ENCODE data around the gene PLXNB3. TPM values are rescaled to one million over a fixed set of nuclear protein-coding genes. Genes with fewer than 3 reads are reported as not detected.

PLXNB3 gene
- total and polyA plus RNA-seq, 8 donors: 4.0 to 28.6 (median 6.2) TPM

GRCh38 chrX:153774576-153775292 lies 10.7 kb downstream of the PLXNB3 start:
- DNase-seq (peak in 2 of 6 donors; percentile 26 to 67), FAIRE-seq (no peak), ATAC-seq (no peak)
- Histone ChIP-seq H3K27ac (no peak overlapping the region), H3K4me3 (no peak overlapping the region), H3K4me1 (no peaks in the 10 kb centered on the region), H3K9me3 (no peaks in the 10 kb centered on the region), H3K36me3 (no peaks in the 10 kb centered on the region), H3K27me3 (no peaks in the 10 kb centered on the region)
- TF ChIP-seq CTCF (IDR thresholded peaks at IDR 0.05): no peak
- 89 to 94% methylated on average over 36 to 37 of the region's 37 CpGs for WGBS, 2 donors
- intact Hi-C loops (cut with DNase I): loop anchor here in 1 of 3 donors (10.0 kb wide), 1 partner anchor 180 kb away; no protein-coding TSS in a partner anchor

DNA sequence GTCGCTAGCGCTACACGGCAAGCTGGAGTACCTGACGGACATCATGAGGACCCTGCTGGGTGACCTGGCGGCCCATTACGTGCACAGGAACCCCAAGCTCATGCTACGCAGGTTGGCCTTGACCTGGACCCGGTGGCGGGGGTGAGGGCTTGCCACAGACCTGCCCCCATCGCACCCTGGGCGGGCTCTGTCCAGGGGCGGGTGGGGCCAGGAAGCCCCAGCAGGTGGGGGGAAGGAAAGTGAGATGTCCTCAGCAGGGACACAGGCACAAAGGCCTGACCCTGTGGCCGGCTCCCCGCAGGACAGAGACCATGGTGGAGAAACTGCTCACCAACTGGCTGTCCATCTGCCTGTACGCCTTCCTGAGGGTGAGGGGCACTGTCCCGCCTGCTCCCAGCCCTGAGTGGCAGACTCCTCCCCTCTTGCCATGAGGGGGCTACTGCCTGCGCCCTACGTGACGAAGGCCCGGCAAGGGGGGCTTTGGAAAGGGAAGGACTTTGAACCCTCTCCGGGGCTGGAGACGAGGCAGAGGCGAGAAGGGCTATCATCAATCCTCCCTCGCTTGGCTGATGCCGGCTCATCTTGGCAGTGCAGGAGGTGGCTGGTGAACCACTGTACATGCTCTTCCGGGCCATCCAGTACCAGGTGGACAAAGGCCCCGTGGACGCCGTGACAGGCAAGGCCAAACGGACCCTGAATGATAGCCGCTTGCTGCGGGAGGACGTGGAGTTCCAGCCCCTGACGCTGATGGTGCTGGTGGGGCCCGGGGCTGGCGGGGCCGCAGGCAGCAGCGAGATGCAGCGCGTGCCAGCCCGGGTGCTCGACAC lies 11.5 kb downstream of the PLXNB3 start:
- no peaks in the 10 kb centered on the region for H3K4me1 ChIP-seq
- intact Hi-C loops (cut with DNase I): loop anchor here in 1 of 3 donors (10.0 kb wide), 1 partner anchor 179 kb away; no protein-coding TSS in a partner anchor
- TF ChIP-seq CTCF (IDR thresholded peaks at IDR 0.05): no peak
- WGBS, 2 donors: 81 to 90% methylated on average over 41 to 42 of the region's 42 CpGs
- H3K27me3 ChIP-seq: no peaks in the 10 kb centered on the region
- no peaks in the 10 kb centered on the region for H3K9me3 ChIP-seq
- H3K36me3 ChIP-seq: no peaks in the 10 kb centered on the region
- no peak overlapping the region for H3K27ac ChIP-seq
- no peak for FAIRE-seq
- ATAC-seq: no peak
- peak in 3 of 6 donors; percentile 19 to 59 (median 51) for DNase-seq
- H3K4me3 ChIP-seq: no peak overlapping the region

DNA sequence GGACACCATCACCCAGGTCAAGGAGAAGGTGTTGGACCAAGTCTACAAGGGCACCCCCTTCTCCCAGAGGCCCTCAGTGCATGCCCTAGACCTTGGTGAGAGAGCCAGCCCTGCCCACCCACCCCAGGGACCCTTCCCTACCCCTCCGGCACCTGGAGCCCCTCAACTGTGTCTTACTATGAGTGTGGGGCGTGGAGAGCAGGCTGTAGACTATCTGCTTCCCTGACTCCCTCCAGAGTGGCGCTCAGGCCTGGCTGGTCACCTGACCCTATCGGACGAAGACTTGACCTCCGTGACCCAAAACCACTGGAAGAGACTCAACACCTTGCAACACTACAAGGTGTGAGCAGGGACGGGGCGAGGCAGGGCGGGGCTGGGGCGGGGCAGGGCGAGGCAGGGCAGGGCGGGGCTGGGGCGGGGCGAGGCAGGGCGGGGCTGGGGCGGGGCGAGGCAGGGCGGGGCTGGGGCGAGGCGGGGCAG lies 12.1 kb downstream of the PLXNB3 start:
- no peak for TF ChIP-seq CTCF (IDR thresholded peaks at IDR 0.05)
- peak in 2 of 6 donors; percentile 8 to 36 for DNase-seq
- Histone ChIP-seq H3K27me3 (no peaks in the 10 kb centered on the region), H3K4me3 (no peak overlapping the region), H3K4me1 (no peaks in the 10 kb centered on the region), H3K27ac (no peak overlapping the region), H3K9me3 (no peaks in the 10 kb centered on the region), H3K36me3 (no peaks in the 10 kb centered on the region)
- no peak for ATAC-seq
- no peak for FAIRE-seq
- WGBS, 2 donors: 75 to 87% methylated on average over 10 to 12 of the region's 20 CpGs
- intact Hi-C loops (cut with DNase I): loop anchor here in 1 of 3 donors (10.0 kb wide), 1 partner anchor 179 kb away; no protein-coding TSS in a partner anchor

DNA sequence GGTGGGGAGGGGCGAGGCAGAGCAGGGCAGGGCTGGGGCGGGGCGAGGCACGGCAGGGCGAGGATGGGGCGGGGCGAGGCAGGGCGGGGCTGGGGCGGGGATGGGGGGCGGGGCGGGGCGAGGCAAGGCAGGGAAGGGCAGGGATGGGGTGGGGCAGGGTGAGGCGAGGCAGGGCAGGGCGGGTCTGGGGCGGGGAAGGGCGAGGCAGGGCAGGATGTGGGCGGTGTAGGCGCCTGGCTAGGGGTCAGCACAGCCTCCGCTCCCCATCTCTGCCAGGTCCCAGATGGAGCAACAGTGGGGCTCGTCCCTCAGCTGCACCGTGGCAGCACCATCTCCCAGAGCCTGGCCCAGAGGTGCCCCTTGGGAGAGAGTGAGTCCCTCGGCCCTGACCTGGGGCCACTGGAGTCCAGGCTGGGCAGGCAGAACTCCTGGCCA lies 12.6 kb downstream of the PLXNB3 start:
- 85 to 88% methylated on average over 5 to 10 of the region's 22 CpGs for WGBS, 2 donors
- DNase-seq (peak in 1 of 6 donors; percentile 46), FAIRE-seq (no peak), ATAC-seq (no peak)
- Histone ChIP-seq H3K36me3 (no peaks in the 10 kb centered on the region), H3K27ac (no peak overlapping the region), H3K27me3 (no peaks in the 10 kb centered on the region), H3K4me3 (no peak overlapping the region), H3K4me1 (no peaks in the 10 kb centered on the region), H3K9me3 (no peaks in the 10 kb centered on the region)
- no peak for TF ChIP-seq CTCF (IDR thresholded peaks at IDR 0.05)
- intact Hi-C loops (cut with DNase I): loop anchor here in 1 of 3 donors (10.0 kb wide), 1 partner anchor 178 kb away; no protein-coding TSS in a partner anchor
